ENCODE data around the gene POLR1A. TPM values are rescaled to one million over a fixed set of nuclear protein-coding genes. Genes with fewer than 3 reads are reported as not detected.

POLR1A gene
- total RNA-seq, 2 donors from 2014 or later = 19.0 to 38.2 TPM

- no peak for TF ChIP-seq CTCF (IDR thresholded peaks at IDR 0.05)
- peak overlapping the region; percentile 88 to 92 for H3K27ac ChIP-seq
- H3K36me3 ChIP-seq = no peaks in the 10 kb centered on the region
- H3K27me3 ChIP-seq (replicated peaks; ENCODE audit: insufficient read depth) = no peaks in the 10 kb centered on the region
- no peak for ATAC-seq (ENCODE audit: insufficient number of reproducible peaks, low FRiP score, low read depth)
- H3K4me1 ChIP-seq (ENCODE audit: control insufficient read depth in 1 of 2, low read depth in 2 of 2) = peaks cover 52 to 61% of the 10 kb centered on the region in 2 donors
- H3K9me3 ChIP-seq = no peaks in the 10 kb centered on the region
- DNase-seq (ENCODE audit: low spot score) = no peak
- H3K4me3 ChIP-seq = peak overlapping the region; percentile 52
Observed at GRCh38 chr2:85999061-85999831, 106.4 kb downstream of the POLR1A start.

DNA sequence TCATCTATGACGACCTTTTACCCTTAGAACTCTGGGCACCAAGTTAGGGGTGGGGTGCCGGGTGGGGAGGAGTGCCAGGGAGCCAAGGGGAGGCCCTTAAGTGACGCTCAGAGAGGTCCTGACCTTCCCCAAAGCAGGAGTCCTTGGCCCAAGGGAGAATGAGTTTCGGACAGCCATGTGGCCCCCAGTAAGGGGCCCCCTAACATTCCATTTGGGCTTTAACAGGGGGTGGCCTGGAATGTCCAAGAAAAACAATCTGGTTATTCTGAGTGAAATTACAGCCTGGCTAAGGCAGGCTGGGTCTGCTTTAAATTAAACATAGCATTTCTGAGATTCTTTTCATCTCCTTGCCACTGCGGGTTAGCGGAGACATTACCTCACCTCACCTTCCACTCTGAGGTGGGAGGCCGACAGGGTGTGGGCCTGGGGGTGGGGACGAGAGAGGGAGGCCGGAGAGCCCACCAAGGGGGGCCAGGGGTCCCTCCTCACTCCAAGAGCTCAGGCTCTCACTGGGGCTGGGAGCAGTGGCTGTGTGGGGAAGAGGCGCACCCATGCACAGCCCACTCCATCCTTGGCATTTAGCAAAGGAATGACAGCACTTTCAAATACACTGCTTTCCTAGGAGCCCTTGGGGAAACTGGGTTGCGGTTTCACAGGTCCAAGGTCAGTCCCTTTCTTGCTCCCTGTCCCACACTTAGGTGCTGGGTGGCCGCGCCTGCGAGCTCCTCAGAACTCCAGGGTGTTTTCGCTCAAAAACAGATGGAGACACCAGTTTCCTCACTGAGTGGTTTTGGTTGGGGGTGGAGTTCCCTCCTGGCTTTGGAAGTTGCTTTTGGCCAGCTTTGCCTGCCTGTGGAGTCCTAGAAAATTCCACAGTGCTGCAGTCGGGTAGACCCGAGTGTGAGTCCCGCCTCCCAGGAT lies 107.4 kb downstream of the POLR1A start:
- DNase-seq (ENCODE audit: low spot score) (no peak), ATAC-seq (ENCODE audit: insufficient number of reproducible peaks, low FRiP score, low read depth) (peak; percentile 70)
- H3K4me1 ChIP-seq (ENCODE audit: control insufficient read depth in 1 of 2, low read depth in 2 of 2) = peaks cover 56 to 69% of the 10 kb centered on the region in 2 donors

GRCh38 chr2:85997017-85997970 lies 108.4 kb downstream of the POLR1A start:
- peak; percentile 23 for ATAC-seq (ENCODE audit: insufficient number of reproducible peaks, low FRiP score, low read depth)
- Histone ChIP-seq H3K27ac (peak overlapping the region; percentile 88 to 92), H3K27me3 (replicated peaks; ENCODE audit: insufficient read depth) (no peaks in the 10 kb centered on the region), H3K4me1 (ENCODE audit: control insufficient read depth in 1 of 2, low read depth in 2 of 2) (peaks cover 56 to 69% of the 10 kb centered on the region in 2 donors), H3K4me3 (no peak overlapping the region), H3K36me3 (no peaks in the 10 kb centered on the region), H3K9me3 (no peaks in the 10 kb centered on the region)
- DNase-seq (ENCODE audit: low spot score) = no peak
- TF ChIP-seq CTCF (IDR thresholded peaks at IDR 0.05) = no peak

More for the DNA sequence above, 107.4 kb downstream of the POLR1A start:
- no peaks in the 10 kb centered on the region for H3K9me3 ChIP-seq
- no peaks in the 10 kb centered on the region for H3K36me3 ChIP-seq
- no peak for TF ChIP-seq CTCF (IDR thresholded peaks at IDR 0.05)
- H3K4me3 ChIP-seq = peak overlapping the region; percentile 52
- peak overlapping the region; percentile 88 to 92 for H3K27ac ChIP-seq
- no peaks in the 10 kb centered on the region for H3K27me3 ChIP-seq (replicated peaks; ENCODE audit: insufficient read depth)

DNA sequence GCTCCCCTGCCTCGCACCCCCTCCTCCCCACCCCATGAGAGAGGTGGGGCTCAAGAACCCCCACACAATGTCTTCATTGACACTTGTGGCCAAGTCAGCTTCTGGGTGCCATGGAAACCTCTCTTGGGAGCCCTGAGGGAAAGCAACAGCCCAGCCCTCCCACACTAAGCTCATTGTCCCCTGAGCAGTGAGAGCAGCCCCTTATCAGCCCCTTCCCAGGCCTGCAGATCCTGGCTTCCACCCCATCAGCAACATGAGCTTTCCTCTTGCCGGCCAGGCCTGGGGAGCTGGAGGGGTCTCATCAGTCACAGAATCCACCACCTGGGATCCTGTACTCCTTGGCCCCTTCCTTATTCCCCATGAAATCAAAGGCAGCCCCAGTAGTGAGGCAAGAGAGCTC lies 109.1 kb downstream of the POLR1A start:
- H3K27ac ChIP-seq = peak overlapping the region; percentile 62 to 92
- H3K36me3 ChIP-seq = no peaks in the 10 kb centered on the region
- no peak for TF ChIP-seq CTCF (IDR thresholded peaks at IDR 0.05)
- ATAC-seq (ENCODE audit: insufficient number of reproducible peaks, low FRiP score, low read depth) (no peak), DNase-seq (ENCODE audit: low spot score) (no peak)
- H3K4me1 ChIP-seq (ENCODE audit: control insufficient read depth in 1 of 2, low read depth in 2 of 2) = peaks cover 56 to 69% of the 10 kb centered on the region in 2 donors
- no peaks in the 10 kb centered on the region for H3K27me3 ChIP-seq (replicated peaks; ENCODE audit: insufficient read depth)
- H3K4me3 ChIP-seq = no peak overlapping the region
- H3K9me3 ChIP-seq = no peaks in the 10 kb centered on the region
